Gastroesophageal sphincter (tissue), 3 donors: ENCODE results near the gene ADPRHL1.

Experiments used
- CTCF ChIP-seq, 4 experiments: fragments of 200-600 bp in 2 of 4; fragments of 450-650 bp in 2 of 4; sonication (generic) in 1 of 4; IDR thresholded peaks; one replicate each; pipeline ENCODE4 v1.5.1; 2017 to 2019; ENCODE audit warnings: antibody characterized with exemption in 4 of 4, mild to moderate bottlenecking in 2 of 4, moderate library complexity in 2 of 4
- POLR2A ChIP-seq, 2 donors: fragments of 450-650 bp; IDR thresholded peaks; one replicate each; pipeline ENCODE4 v1.6.1; 2017; ENCODE audit warnings: antibody characterized with exemption in 2 of 2, mild to moderate bottlenecking in 2 of 2, moderate library complexity in 1 of 2

GRCh38 chr13:113446488-113446854 lies 6.8 kb downstream of the ADPRHL1 start:
- no peak for TF ChIP-seq CTCF (IDR thresholded peaks at IDR 0.05)
- no peak for TF ChIP-seq POLR2A (IDR thresholded peaks at IDR 0.05)
